Breast epithelium (tissue), 4 donors: ENCODE results near the gene BRD9. TPM values are rescaled to one million over a fixed set of nuclear protein-coding genes. Genes with fewer than 3 reads are reported as not detected.

Experiments used
- DNase-seq, 2 donors: peaks; one replicate each; pipeline ENCODE4 v3.0.0-alpha.2; 2019; ENCODE audit warnings: low spot score in 2 of 2
- H3K27ac ChIP-seq, 2 donors: fragments of 200-600 bp; sonication (generic) in 1 of 2; one replicate each; pipeline ENCODE4 v1.5.1; 2016 to 2019; ENCODE audit warnings: mild to moderate bottlenecking in 1 of 2
- H3K27me3 ChIP-seq, 2 donors: fragments of 200-600 bp; sonication (generic) in 1 of 2; one replicate each; pipeline versions ENCODE4 v1.5.1 to v1.6.0; 2017 to 2019; ENCODE audit warnings: control low read depth in 1 of 2, mild to moderate bottlenecking in 1 of 2
- H3K36me3 ChIP-seq: fragments of 200-600 bp; one replicate; pipeline ENCODE4 v1.5.1; 2019
- H3K4me1 ChIP-seq, 2 donors: fragments of 200-600 bp; sonication (generic); one replicate each; pipeline ENCODE4 v1.5.1; 2016 to 2019; ENCODE audit warnings: control low read depth in 1 of 2
- H3K4me3 ChIP-seq, 3 donors: fragments of 200-600 bp; sonication (generic); 1 replicate in 2 of 3; 2 replicates in 1 of 3; pipeline ENCODE4 v1.5.1; 2016 to 2019; ENCODE audit warnings: mild to moderate bottlenecking in 3 of 3, moderate library complexity in 2 of 3
- H3K9me3 ChIP-seq, 2 donors: fragments of 200-600 bp; sonication (generic) in 1 of 2; one replicate each; pipeline ENCODE4 v1.5.1; 2016 to 2019; ENCODE audit warnings: control low read depth in 1 of 2
- CTCF ChIP-seq, 3 donors: fragments of 450-650 bp; IDR thresholded peaks; one replicate each; pipeline ENCODE4 v1.5.1; 2016 to 2017; ENCODE audit warnings: antibody characterized with exemption in 3 of 3, mild to moderate bottlenecking in 3 of 3, moderate library complexity in 3 of 3
- POLR2A ChIP-seq: fragments of 450-650 bp; IDR thresholded peaks from one replicate; pipeline ENCODE4 v1.6.1; 2016; ENCODE audit warnings: antibody characterized with exemption, mild to moderate bottlenecking, moderate library complexity
- POLR2AphosphoS5 ChIP-seq, 3 donors: sonication (generic); formaldehyde crosslinking; IDR thresholded peaks; one replicate each; pipeline ENCODE4 v1.6.1; 2017; ENCODE audit warnings: antibody characterized with exemption in 3 of 3
- intact Hi-C: fragments of 100-400 bp; cut with DNase I; formaldehyde crosslinking; loops from one replicate; pipeline ENCODE4 v1.15.1; 2023; ENCODE audit warnings: low total_unique reads
- total RNA-seq, 3 donors: library from RNA; depleted of rRNA; stranded (reverse); fragments of >200 nt; gene quantifications; one replicate each; pipeline ENCODE4 v1.1.0, GENCODE V29; 2016

Gene BRD9
- total RNA-seq, 3 donors from 2014 or later = 33.3 to 44.6 (median 36.1) TPM

GRCh38 chr5:875931-876330, 16.7 kb downstream of the BRD9 start:
- no peaks in the 10 kb centered on the region for H3K4me1 ChIP-seq
- peaks cover 3% of the 10 kb centered on the region for H3K36me3 ChIP-seq
- DNase-seq = no peak
- H3K27me3 ChIP-seq = no peaks in the 10 kb centered on the region
- no peak overlapping the region for H3K27ac ChIP-seq
- intact Hi-C loops = no loop called here
- no peak overlapping the region for H3K4me3 ChIP-seq
- no peak for TF ChIP-seq POLR2A
- no peak for TF ChIP-seq CTCF (IDR thresholded peaks at IDR 0.05)
- no peak for TF ChIP-seq POLR2AphosphoS5 (IDR thresholded peaks at IDR 0.05)
- H3K9me3 ChIP-seq = no peaks in the 10 kb centered on the region

- DNase-seq = no peak
- Histone ChIP-seq H3K36me3 (peaks cover 18% of the 10 kb centered on the region), H3K4me1 (no peaks in the 10 kb centered on the region), H3K27ac (no peak overlapping the region), H3K9me3 (no peaks in the 10 kb centered on the region), H3K4me3 (no peak overlapping the region), H3K27me3 (no peaks in the 10 kb centered on the region)
- TF ChIP-seq CTCF (IDR thresholded peaks at IDR 0.05) (no peak), POLR2AphosphoS5 (IDR thresholded peaks at IDR 0.05) (no peak), POLR2A (no peak)
- intact Hi-C loops = no loop called here
Observed at GRCh38 chr5:873328-873727, 19.3 kb downstream of the BRD9 start.

GRCh38 chr5:872301-872700, 20.3 kb downstream of the BRD9 start:
- DNase-seq = no peak
- Histone ChIP-seq H3K27ac (no peak overlapping the region), H3K27me3 (no peaks in the 10 kb centered on the region), H3K4me1 (no peaks in the 10 kb centered on the region), H3K36me3 (peaks cover 20% of the 10 kb centered on the region), H3K9me3 (no peaks in the 10 kb centered on the region), H3K4me3 (no peak overlapping the region)
- intact Hi-C loops = no loop called here
- TF ChIP-seq POLR2A (no peak), POLR2AphosphoS5 (IDR thresholded peaks at IDR 0.05) (no peak), CTCF (IDR thresholded peaks at IDR 0.05) (no peak)

GRCh38 chr5:871596-872298, 20.9 kb downstream of the BRD9 start:
- Histone ChIP-seq H3K36me3 (peaks cover 20% of the 10 kb centered on the region), H3K27me3 (no peaks in the 10 kb centered on the region), H3K27ac (no peak overlapping the region), H3K4me3 (no peak overlapping the region), H3K4me1 (no peaks in the 10 kb centered on the region), H3K9me3 (no peaks in the 10 kb centered on the region)
- TF ChIP-seq CTCF (IDR thresholded peaks at IDR 0.05) (no peak), POLR2AphosphoS5 (IDR thresholded peaks at IDR 0.05) (no peak), POLR2A (no peak)
- intact Hi-C loops = loop anchor here (1.0 kb wide), 1 partner anchor 17 kb away; no protein-coding TSS in a partner anchor
- no peak for DNase-seq

GRCh38 chr5:870956-871355, 21.6 kb downstream of the BRD9 start:
- Histone ChIP-seq H3K4me3 (no peak overlapping the region), H3K36me3 (peaks cover 20% of the 10 kb centered on the region), H3K4me1 (no peaks in the 10 kb centered on the region), H3K27me3 (no peaks in the 10 kb centered on the region), H3K27ac (no peak overlapping the region), H3K9me3 (no peaks in the 10 kb centered on the region)
- DNase-seq = no peak
- intact Hi-C loops = loop anchor here (1.0 kb wide), 1 partner anchor 17 kb away; no protein-coding TSS in a partner anchor
- TF ChIP-seq POLR2AphosphoS5 (IDR thresholded peaks at IDR 0.05) (no peak), CTCF (IDR thresholded peaks at IDR 0.05) (no peak), POLR2A (no peak)
